ENCODE data around the gene GLIPR1L1. TPM values are rescaled to one million over a fixed set of nuclear protein-coding genes. Genes with fewer than 3 reads are reported as not detected.

Gene GLIPR1L1
- total RNA-seq, 1 experiment from 2014 or later: not detected

DNA sequence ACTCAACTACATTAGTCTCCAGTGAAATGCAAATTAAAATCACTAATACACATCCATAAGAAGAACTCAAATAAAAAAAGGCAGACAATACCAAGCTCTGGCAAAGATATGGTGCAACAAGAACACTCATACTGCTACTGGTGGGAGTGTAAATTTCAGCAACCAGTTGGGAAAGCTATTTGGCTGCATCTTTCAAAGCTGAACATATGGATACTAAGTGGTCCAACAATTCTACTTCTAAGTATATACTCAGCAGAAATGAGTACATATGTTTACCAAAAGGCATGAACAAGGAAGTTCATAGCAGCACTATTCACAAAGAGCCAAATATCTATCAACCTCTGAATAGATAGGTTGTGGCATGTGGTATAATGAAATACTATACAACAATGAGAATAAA, 31.7 kb upstream of the GLIPR1L1 start:
- TF ChIP-seq, protein P1, sequence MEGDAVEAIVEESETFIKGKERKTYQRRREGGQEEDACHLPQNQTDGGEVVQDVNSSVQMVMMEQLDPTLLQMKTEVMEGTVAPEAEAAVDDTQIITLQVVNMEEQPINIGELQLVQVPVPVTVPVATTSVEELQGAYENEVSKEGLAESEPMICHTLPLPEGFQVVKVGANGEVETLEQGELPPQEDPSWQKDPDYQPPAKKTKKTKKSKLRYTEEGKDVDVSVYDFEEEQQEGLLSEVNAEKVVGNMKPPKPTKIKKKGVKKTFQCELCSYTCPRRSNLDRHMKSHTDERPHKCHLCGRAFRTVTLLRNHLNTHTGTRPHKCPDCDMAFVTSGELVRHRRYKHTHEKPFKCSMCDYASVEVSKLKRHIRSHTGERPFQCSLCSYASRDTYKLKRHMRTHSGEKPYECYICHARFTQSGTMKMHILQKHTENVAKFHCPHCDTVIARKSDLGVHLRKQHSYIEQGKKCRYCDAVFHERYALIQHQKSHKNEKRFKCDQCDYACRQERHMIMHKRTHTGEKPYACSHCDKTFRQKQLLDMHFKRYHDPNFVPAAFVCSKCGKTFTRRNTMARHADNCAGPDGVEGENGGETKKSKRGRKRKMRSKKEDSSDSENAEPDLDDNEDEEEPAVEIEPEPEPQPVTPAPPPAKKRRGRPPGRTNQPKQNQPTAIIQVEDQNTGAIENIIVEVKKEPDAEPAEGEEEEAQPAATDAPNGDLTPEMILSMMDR (IDR thresholded peaks at IDR 0.05; ENCODE audit: unreplicated experiment): no peak
- POLR2A ChIA-PET: no interaction called here
- intact Hi-C loops (cut with micrococcal nuclease): no loop called here
- Mint-ChIP-seq H3K4me1 (ENCODE audit: insufficient read depth, unreplicated experiment) (no peaks in the 10 kb centered on the region), H3K36me3 (ENCODE audit: insufficient read depth, unreplicated experiment) (no peaks in the 10 kb centered on the region), H3K4me3 (ENCODE audit: unreplicated experiment) (no peak overlapping the region), H3K27me3 (ENCODE audit: insufficient read depth, unreplicated experiment) (no peaks in the 10 kb centered on the region), H3K9me3 (ENCODE audit: unreplicated experiment) (no peaks in the 10 kb centered on the region), H3K27ac (ENCODE audit: low read depth, unreplicated experiment) (no peak overlapping the region)
- no peak for DNase-seq (ENCODE audit: unreplicated experiment)
- CTCF ChIA-PET: interaction anchor here (0.6 kb wide), 1 partner anchor 15 kb away, joined by 3 read pairs; no protein-coding TSS in a partner anchor
- BruUV-seq (replicated peaks): no TSS peak

GRCh38 chr12:75305412-75306332, 28.8 kb upstream of the GLIPR1L1 start:
- TF ChIP-seq, protein P1 (IDR thresholded peaks at IDR 0.05; ENCODE audit: unreplicated experiment): no peak
- H3K4me3 Mint-ChIP-seq (ENCODE audit: unreplicated experiment): no peak overlapping the region
- no TSS peak for BruUV-seq (replicated peaks)
- H3K9me3 Mint-ChIP-seq (ENCODE audit: unreplicated experiment): no peaks in the 10 kb centered on the region
- H3K36me3 Mint-ChIP-seq (ENCODE audit: insufficient read depth, unreplicated experiment): no peaks in the 10 kb centered on the region
- ChIA-PET CTCF (interaction anchor here (0.7 kb wide), 1 partner anchor 850 kb away, joined by 3 read pairs; no protein-coding TSS in a partner anchor), POLR2A (no interaction called here)
- H3K4me1 Mint-ChIP-seq (ENCODE audit: insufficient read depth, unreplicated experiment): no peaks in the 10 kb centered on the region
- DNase-seq (ENCODE audit: unreplicated experiment): no peak
- H3K27ac Mint-ChIP-seq (ENCODE audit: low read depth, unreplicated experiment): no peak overlapping the region
- intact Hi-C loops (cut with micrococcal nuclease): no loop called here
- no peaks in the 10 kb centered on the region for H3K27me3 Mint-ChIP-seq (ENCODE audit: insufficient read depth, unreplicated experiment)

GRCh38 chr12:75308279-75308678, 26.2 kb upstream of the GLIPR1L1 start:
- POLR2A ChIA-PET: no interaction called here
- Mint-ChIP-seq H3K36me3 (ENCODE audit: insufficient read depth, unreplicated experiment) (no peaks in the 10 kb centered on the region), H3K4me3 (ENCODE audit: unreplicated experiment) (no peak overlapping the region), H3K4me1 (ENCODE audit: insufficient read depth, unreplicated experiment) (no peaks in the 10 kb centered on the region), H3K9me3 (ENCODE audit: unreplicated experiment) (no peaks in the 10 kb centered on the region), H3K27me3 (ENCODE audit: insufficient read depth, unreplicated experiment) (no peaks in the 10 kb centered on the region), H3K27ac (ENCODE audit: low read depth, unreplicated experiment) (no peak overlapping the region)
- BruUV-seq (replicated peaks): no TSS peak
- CTCF ChIA-PET: no interaction called here
- DNase-seq (ENCODE audit: unreplicated experiment): no peak
- TF ChIP-seq, protein P1 (IDR thresholded peaks at IDR 0.05; ENCODE audit: unreplicated experiment): no peak
- intact Hi-C loops (cut with micrococcal nuclease): no loop called here

- BruUV-seq (replicated peaks): no TSS peak
- Mint-ChIP-seq H3K4me3 (ENCODE audit: unreplicated experiment) (no peak overlapping the region), H3K27me3 (ENCODE audit: insufficient read depth, unreplicated experiment) (no peaks in the 10 kb centered on the region), H3K27ac (ENCODE audit: low read depth, unreplicated experiment) (no peak overlapping the region), H3K4me1 (ENCODE audit: insufficient read depth, unreplicated experiment) (no peaks in the 10 kb centered on the region), H3K36me3 (ENCODE audit: insufficient read depth, unreplicated experiment) (no peaks in the 10 kb centered on the region), H3K9me3 (ENCODE audit: unreplicated experiment) (no peaks in the 10 kb centered on the region)
- ChIA-PET CTCF (interaction anchor here (1.0 kb wide), 1 partner anchor 621 kb away, joined by 3 read pairs; no protein-coding TSS in a partner anchor), POLR2A (interaction anchor here (1.6 kb wide), 1 partner anchor 10 kb away, joined by 5 read pairs; no protein-coding TSS in a partner anchor)
- intact Hi-C loops (cut with micrococcal nuclease): no loop called here
- no peak for DNase-seq (ENCODE audit: unreplicated experiment)
- TF ChIP-seq, protein P1 (IDR thresholded peaks at IDR 0.05; ENCODE audit: unreplicated experiment): no peak
These were observed 23.1 kb upstream of the GLIPR1L1 start for GRCh38 chr12:75311369-75311768.

Data from MCF 10A (cell line).